OCI-LY7 (cell line): Measurements from ENCODE around the gene OR52I2.

Experiments
- EZH2phosphoT487 ChIP-seq: fragments of 200-600 bp; sonication (generic); IDR thresholded peaks from 2 replicates; pipeline ENCODE4 v1.6.1; 2018; ENCODE audit warnings: low read depth, borderline replicate concordance, mild to moderate bottlenecking, mixed run types, antibody characterized with exemption, low read length, moderate library complexity, mixed read lengths
- TF ChIP-seq, protein P1 (sequence below): fragments of 200-600 bp; sonication (generic); conservative IDR thresholded peaks from 2 replicates; pipeline ENCODE4 v1.5.1; 2014; ENCODE audit warnings: mild to moderate bottlenecking, antibody characterized with exemption, low read length, moderate library complexity, mixed read lengths

GRCh38 chr11:4619514-4619913, 38.0 kb downstream of the OR52I2 start:
- TF ChIP-seq, protein P1, sequence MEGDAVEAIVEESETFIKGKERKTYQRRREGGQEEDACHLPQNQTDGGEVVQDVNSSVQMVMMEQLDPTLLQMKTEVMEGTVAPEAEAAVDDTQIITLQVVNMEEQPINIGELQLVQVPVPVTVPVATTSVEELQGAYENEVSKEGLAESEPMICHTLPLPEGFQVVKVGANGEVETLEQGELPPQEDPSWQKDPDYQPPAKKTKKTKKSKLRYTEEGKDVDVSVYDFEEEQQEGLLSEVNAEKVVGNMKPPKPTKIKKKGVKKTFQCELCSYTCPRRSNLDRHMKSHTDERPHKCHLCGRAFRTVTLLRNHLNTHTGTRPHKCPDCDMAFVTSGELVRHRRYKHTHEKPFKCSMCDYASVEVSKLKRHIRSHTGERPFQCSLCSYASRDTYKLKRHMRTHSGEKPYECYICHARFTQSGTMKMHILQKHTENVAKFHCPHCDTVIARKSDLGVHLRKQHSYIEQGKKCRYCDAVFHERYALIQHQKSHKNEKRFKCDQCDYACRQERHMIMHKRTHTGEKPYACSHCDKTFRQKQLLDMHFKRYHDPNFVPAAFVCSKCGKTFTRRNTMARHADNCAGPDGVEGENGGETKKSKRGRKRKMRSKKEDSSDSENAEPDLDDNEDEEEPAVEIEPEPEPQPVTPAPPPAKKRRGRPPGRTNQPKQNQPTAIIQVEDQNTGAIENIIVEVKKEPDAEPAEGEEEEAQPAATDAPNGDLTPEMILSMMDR, result no peak
- TF ChIP-seq EZH2phosphoT487, result no peak
